ENCODE measurements around the gene TNFRSF25. TPM values are rescaled to one million over a fixed set of nuclear protein-coding genes. Genes with fewer than 3 reads are reported as not detected.
A peak's percentile ranks its signal among the peaks of the same experiment; 100 is the strongest.

TNFRSF25 gene
- total and polyA plus RNA-seq, 4 donors, result 4.9 to 19.8 (median 11.7) TPM

DNA sequence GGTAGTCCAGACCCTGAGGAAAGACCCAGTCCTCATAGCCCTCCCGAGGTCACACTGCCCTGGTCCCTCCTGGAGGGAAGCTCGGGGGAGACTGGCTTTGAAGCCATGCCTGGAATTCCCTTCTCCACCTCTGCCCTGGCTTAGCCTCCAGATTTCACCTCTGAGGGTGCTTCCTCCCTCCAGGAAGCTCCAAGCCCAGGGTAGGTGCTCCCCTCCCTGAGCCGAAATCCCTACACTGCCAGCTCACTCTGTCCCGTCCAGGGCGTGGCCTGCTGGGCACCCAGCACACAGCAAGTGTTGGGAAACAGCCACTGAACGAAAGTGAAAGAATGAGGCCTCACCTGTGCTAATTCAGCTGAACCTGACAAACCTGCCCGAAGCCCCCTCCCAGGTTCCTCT is 6.0 kb upstream of the TNFRSF25 start:
- Histone ChIP-seq H3K9ac (ENCODE audit: insufficient read depth in 1 of 2, low read length in 2 of 2) (no peak overlapping the region), H3K27me3 (ENCODE audit: control insufficient read depth in 3 of 3, insufficient read depth in 3 of 3, low read length in 2 of 3) (no peaks in the 10 kb centered on the region), H3K9me3 (ENCODE audit: control insufficient read depth in 4 of 4, insufficient read depth in 3 of 4, low read length in 3 of 4) (peaks cover 0 to 2% (median 0%) of the 10 kb centered on the region in 4 donors), H3K36me3 (ENCODE audit: control insufficient read depth in 4 of 4, insufficient read depth in 4 of 4, low read length in 4 of 4) (peaks cover 0 to 25% (median 10%) of the 10 kb centered on the region in 4 donors), H3K27ac (ENCODE audit: low read depth in 1 of 2, low read length in 1 of 2) (peak overlapping the region in 1 of 2 donors; percentile 85), H3K4me1 (ENCODE audit: control insufficient read depth in 5 of 5, insufficient read depth in 5 of 5, low read length in 5 of 5) (peaks cover 0 to 4% (median 0%) of the 10 kb centered on the region in 5 donors), H3K4me3 (no peak overlapping the region)
- ATAC-seq (ENCODE audit: insufficient read depth, low FRiP score) (peak; percentile 68), DNase-seq (peak in 1 of 3 donors; percentile 36)
- TF ChIP-seq, protein P1, sequence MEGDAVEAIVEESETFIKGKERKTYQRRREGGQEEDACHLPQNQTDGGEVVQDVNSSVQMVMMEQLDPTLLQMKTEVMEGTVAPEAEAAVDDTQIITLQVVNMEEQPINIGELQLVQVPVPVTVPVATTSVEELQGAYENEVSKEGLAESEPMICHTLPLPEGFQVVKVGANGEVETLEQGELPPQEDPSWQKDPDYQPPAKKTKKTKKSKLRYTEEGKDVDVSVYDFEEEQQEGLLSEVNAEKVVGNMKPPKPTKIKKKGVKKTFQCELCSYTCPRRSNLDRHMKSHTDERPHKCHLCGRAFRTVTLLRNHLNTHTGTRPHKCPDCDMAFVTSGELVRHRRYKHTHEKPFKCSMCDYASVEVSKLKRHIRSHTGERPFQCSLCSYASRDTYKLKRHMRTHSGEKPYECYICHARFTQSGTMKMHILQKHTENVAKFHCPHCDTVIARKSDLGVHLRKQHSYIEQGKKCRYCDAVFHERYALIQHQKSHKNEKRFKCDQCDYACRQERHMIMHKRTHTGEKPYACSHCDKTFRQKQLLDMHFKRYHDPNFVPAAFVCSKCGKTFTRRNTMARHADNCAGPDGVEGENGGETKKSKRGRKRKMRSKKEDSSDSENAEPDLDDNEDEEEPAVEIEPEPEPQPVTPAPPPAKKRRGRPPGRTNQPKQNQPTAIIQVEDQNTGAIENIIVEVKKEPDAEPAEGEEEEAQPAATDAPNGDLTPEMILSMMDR (IDR thresholded peaks at IDR 0.05; ENCODE audit: control extremely low read depth, extremely low read depth), result no peak
- 72 to 77% methylated on average over 7 of the region's 7 CpGs for WGBS, 2 donors

DNA sequence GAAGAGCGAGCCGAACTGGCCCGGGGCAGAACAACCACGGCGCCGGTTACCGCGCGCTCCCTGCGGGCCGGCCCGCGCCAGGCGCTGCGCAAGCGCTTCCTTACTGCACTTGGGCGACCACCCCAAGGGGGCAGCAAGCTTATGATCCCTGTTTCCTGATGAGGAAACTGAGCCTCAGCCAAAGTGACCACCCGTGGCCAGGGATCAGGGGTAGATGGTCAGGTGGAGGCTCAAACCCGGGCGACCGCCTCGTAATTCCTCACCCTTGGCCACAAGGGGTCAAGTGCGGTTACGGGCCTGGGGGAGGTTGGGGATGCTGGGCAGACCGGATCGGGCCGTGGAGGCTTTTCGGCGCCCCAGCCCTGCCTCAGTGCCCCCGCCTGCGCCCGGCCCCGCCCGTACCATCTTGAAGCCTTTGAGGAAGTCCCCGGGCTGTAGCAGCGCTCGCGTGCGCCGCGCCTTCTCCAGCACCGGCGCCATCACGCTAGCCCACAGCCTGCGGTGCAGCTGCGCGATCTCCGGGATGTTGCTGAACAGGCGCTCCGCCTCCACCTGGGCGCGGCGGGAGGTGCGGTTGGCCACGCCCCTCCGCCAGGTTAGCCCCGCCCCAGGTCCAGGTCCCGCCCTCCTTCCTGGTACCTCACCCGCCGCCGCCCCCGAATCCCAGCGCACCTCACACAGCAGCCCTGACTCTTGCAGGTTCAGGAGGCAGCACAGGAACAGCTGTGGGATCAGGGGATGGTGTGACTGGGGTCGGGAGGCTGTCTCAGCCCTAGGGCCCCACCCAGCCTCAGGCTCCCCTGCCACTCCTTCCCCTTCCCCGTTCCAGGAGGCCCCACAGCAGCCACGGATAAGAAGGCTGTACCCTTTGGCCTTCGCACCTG is 5.4 kb upstream of the TNFRSF25 start:
- H3K27me3 ChIP-seq (ENCODE audit: control insufficient read depth in 3 of 3, insufficient read depth in 3 of 3, low read length in 2 of 3), result no peaks in the 10 kb centered on the region
- no peak overlapping the region for H3K9ac ChIP-seq (ENCODE audit: insufficient read depth in 1 of 2, low read length in 2 of 2)
- peak overlapping the region in 1 of 2 donors; percentile 65 for H3K27ac ChIP-seq (ENCODE audit: low read depth in 1 of 2, low read length in 1 of 2)
- DNase-seq, result no peak
- WGBS, 2 donors, result 86 to 89% methylated on average over 67 of the region's 67 CpGs
- H3K4me3 ChIP-seq, result no peak overlapping the region
- H3K4me1 ChIP-seq (ENCODE audit: control insufficient read depth in 5 of 5, insufficient read depth in 5 of 5, low read length in 5 of 5), result peaks cover 0 to 5% (median 0%) of the 10 kb centered on the region in 5 donors
- H3K9me3 ChIP-seq (ENCODE audit: control insufficient read depth in 4 of 4, insufficient read depth in 3 of 4, low read length in 3 of 4), result peaks cover 0 to 2% (median 0%) of the 10 kb centered on the region in 4 donors
- ATAC-seq (ENCODE audit: insufficient read depth, low FRiP score), result no peak
- H3K36me3 ChIP-seq (ENCODE audit: control insufficient read depth in 4 of 4, insufficient read depth in 4 of 4, low read length in 4 of 4), result peaks cover 0 to 25% (median 10%) of the 10 kb centered on the region in 4 donors
- TF ChIP-seq, protein P1 (IDR thresholded peaks at IDR 0.05; ENCODE audit: control extremely low read depth, extremely low read depth), result no peak

DNA sequence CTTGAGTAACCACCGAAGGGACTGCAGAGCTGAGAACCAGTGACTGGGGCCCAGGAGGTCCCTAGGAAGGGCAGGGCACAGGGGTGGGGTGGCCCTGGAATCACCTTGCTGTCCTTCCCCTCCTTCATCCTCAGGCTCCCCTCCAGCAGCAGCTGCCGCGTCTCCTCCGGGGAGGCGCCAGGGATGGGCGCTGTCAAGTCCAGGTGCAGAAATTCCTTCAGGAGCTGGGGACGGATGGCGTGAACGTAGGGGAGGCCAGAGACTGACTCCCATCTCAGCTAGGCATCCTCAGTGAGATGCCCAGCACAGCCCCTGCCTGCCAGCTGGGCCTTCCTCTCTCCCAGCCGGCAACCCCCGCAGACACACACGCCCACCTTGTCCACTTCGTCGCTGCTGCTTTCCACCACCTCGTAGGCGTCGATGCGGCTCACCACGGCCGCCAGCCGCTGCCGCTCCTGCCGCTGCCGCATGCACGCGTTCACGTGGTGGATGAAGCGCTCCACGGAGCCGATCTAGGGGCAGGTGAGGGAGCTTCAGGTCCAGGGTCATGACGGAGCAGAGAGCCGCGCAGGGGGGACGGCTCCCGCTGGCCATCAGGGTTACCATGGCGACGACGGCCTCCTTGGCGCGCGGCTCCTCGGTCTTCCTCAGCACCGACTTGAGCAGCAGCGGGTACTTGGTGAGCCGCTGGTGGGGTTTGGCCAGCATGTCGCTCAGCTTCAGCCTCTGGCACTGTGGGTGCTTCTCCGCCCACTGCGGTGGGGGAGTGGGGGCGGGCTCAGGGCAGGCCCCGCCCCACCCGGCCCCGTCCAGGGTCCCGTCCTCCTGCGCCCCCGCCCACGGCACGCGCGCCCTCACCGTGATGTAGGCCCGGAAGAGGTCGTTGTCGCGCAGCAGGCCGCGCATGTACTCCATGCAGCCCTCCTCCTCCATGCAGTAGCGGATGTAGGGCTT is 4.4 kb upstream of the TNFRSF25 start:
- Histone ChIP-seq H3K4me3 (no peak overlapping the region), H3K36me3 (ENCODE audit: control insufficient read depth in 4 of 4, insufficient read depth in 4 of 4, low read length in 4 of 4) (peaks cover 0 to 25% (median 10%) of the 10 kb centered on the region in 4 donors), H3K9ac (ENCODE audit: insufficient read depth in 1 of 2, low read length in 2 of 2) (no peak overlapping the region), H3K27me3 (ENCODE audit: control insufficient read depth in 3 of 3, insufficient read depth in 3 of 3, low read length in 2 of 3) (no peaks in the 10 kb centered on the region), H3K27ac (ENCODE audit: low read depth in 1 of 2, low read length in 1 of 2) (no peak overlapping the region), H3K4me1 (ENCODE audit: control insufficient read depth in 5 of 5, insufficient read depth in 5 of 5, low read length in 5 of 5) (peaks cover 0 to 7% (median 0%) of the 10 kb centered on the region in 5 donors), H3K9me3 (ENCODE audit: control insufficient read depth in 4 of 4, insufficient read depth in 3 of 4, low read length in 3 of 4) (peaks cover 0 to 2% (median 0%) of the 10 kb centered on the region in 4 donors)
- no peak for DNase-seq
- WGBS, 2 donors, result 87 to 90% methylated on average over 67 of the region's 67 CpGs
- TF ChIP-seq, protein P1 (IDR thresholded peaks at IDR 0.05; ENCODE audit: control extremely low read depth, extremely low read depth), result no peak
- ATAC-seq (ENCODE audit: insufficient read depth, low FRiP score), result no peak
